Neural cell (in vitro differentiated cells): ENCODE results near the gene EYA2.

Experiments used
- EP300 ChIP-seq: fragments of 450-650 bp; conservative IDR thresholded peaks from 2 replicates; pipeline ENCODE4 v1.6.1; 2014; ENCODE audit warnings: antibody characterized with exemption, mild to moderate bottlenecking, moderate library complexity; ENCODE audit not compliant: poor library complexity, severe bottlenecking
- EZH2 ChIP-seq: fragments of 200-600, 300-800 bp; shearing (Covaris generic), sonication (generic); IDR thresholded peaks from 2 replicates; pipeline ENCODE4 v1.6.1; 2014; ENCODE audit warnings: antibody characterized with exemption, low read length, borderline replicate concordance, mild to moderate bottlenecking; ENCODE audit not compliant: insufficient read depth, poor library complexity, severe bottlenecking
- MXI1 ChIP-seq: fragments of 450-650 bp; conservative IDR thresholded peaks from 2 replicates; pipeline ENCODE4 v1.6.1; 2014; ENCODE audit warnings: antibody characterized with exemption, mild to moderate bottlenecking; ENCODE audit not compliant: poor library complexity, severe bottlenecking
- POLR2AphosphoS5 ChIP-seq: IDR thresholded peaks from 2 replicates; pipeline ENCODE4 v1.6.1; 2012
- SMC3 ChIP-seq: fragments of 450-650 bp; conservative IDR thresholded peaks from 2 replicates; pipeline ENCODE4 v1.6.1; 2014; ENCODE audit warnings: antibody characterized with exemption, mild to moderate bottlenecking, moderate library complexity; ENCODE audit not compliant: poor library complexity
- TF ChIP-seq, protein P1 (sequence below): fragments of 450-650 bp; IDR thresholded peaks from 2 replicates; pipeline ENCODE4 v1.5.1; 2014; ENCODE audit warnings: antibody characterized with exemption, mild to moderate bottlenecking, moderate library complexity; ENCODE audit not compliant: poor library complexity, severe bottlenecking

DNA sequence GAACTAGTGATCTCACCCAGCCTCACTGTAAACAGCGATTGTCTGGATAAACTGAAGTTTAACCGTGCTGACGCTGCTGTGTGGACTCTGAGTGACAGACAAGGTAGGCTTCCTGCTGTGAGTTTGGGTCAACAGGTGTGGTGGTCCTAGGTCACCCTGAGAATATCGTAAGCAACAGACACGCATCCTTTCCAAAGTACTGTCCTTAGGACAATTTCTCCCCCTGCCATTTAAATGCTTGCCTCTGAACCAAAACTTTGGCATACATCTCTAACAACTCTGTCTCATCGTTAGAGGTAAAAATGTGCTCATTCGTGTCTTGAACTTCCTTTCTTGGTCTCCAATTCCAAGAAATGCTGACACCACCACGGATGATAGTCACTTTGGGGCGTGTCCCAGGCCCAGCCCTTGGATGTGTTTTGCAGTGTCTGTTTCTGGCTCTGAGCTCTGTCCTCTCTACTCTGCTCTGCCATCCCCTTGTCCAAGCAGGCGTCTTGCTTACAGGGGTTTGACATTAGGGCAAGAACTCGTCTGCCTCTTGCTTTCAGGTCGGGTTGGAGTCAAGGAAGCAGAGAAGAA, 95.5 kb downstream of the EYA2 start:
- no peak for TF ChIP-seq EZH2
- TF ChIP-seq, protein P1, sequence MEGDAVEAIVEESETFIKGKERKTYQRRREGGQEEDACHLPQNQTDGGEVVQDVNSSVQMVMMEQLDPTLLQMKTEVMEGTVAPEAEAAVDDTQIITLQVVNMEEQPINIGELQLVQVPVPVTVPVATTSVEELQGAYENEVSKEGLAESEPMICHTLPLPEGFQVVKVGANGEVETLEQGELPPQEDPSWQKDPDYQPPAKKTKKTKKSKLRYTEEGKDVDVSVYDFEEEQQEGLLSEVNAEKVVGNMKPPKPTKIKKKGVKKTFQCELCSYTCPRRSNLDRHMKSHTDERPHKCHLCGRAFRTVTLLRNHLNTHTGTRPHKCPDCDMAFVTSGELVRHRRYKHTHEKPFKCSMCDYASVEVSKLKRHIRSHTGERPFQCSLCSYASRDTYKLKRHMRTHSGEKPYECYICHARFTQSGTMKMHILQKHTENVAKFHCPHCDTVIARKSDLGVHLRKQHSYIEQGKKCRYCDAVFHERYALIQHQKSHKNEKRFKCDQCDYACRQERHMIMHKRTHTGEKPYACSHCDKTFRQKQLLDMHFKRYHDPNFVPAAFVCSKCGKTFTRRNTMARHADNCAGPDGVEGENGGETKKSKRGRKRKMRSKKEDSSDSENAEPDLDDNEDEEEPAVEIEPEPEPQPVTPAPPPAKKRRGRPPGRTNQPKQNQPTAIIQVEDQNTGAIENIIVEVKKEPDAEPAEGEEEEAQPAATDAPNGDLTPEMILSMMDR = no peak
- TF ChIP-seq EP300 = no peak
- TF ChIP-seq POLR2AphosphoS5 = no peak
- TF ChIP-seq SMC3 = no peak
- no peak for TF ChIP-seq MXI1
